ENCODE data around the gene AUH. TPM values are rescaled to one million over a fixed set of nuclear protein-coding genes. Genes with fewer than 3 reads are reported as not detected.
A peak's percentile ranks its signal among the peaks of the same experiment; 100 is the strongest.

AUH gene
- total and polyA plus RNA-seq, 9 of the 15 experiments (the other 6 are each of a cell fraction or from before 2014, with no cell fraction given), result 3.4 to 29.0 (median 10.1) TPM

- H4K20me1 ChIP-seq (replicated peaks; ENCODE audit: control insufficient read depth, insufficient read depth, low read length), result no peaks in the 10 kb centered on the region
- ChIA-PET CTCF (ENCODE audit: low intra/inter-chr PET ratio) (no interaction called here), POLR2A (interaction anchor here (0.5 to 0.6 kb wide), 2 partner anchors 11 to 359 kb away, joined by 3 read pairs; no protein-coding TSS in a partner anchor)
- no peaks in the 10 kb centered on the region for H3K36me3 ChIP-seq (ENCODE audit: control insufficient read depth, insufficient read depth, low read length)
- H3K9me3 ChIP-seq (replicated peaks; ENCODE audit: control insufficient read depth, insufficient read depth, low read depth, low read length), result peaks cover 5% of the 10 kb centered on the region
- DNase-seq (ENCODE audit: extremely low read depth in 1 of 4, low spot score in 3 of 4) (peak in 3 of 4 experiments; percentile 26 to 52 (median 26)), FAIRE-seq (peak; percentile 35), ATAC-seq (peak; percentile 72)
- peaks cover 8 to 21% of the 10 kb centered on the region in 2 experiments for H3K4me1 ChIP-seq (replicated peaks in 1 of 2; ENCODE audit: control insufficient read depth in 2 of 2, insufficient read depth in 2 of 2, low read length in 2 of 2)
- H3K27me3 ChIP-seq (ENCODE audit: control insufficient read depth in 2 of 2, insufficient read depth in 2 of 2, low read length in 2 of 2), result no peaks in the 10 kb centered on the region
- H3K9me1 ChIP-seq (ENCODE audit: control insufficient read depth, insufficient read depth, low read length), result no peaks in the 10 kb centered on the region
- no peak overlapping the region for H3K4me3 ChIP-seq
- BruUV-seq (replicated peaks), result no TSS peak
- 42% methylated on average over 2 of the region's 2 CpGs for WGBS (ENCODE audit: insufficient coverage, low coverage, missing lambda C conversion rate)
- no peaks in the 10 kb centered on the region for H3K79me2 ChIP-seq (ENCODE audit: control insufficient read depth, insufficient read depth, low read length)
- H2AFZ ChIP-seq (ENCODE audit: low read depth, low read length), result peak overlapping the region; percentile 73
- in situ Hi-C loops (cut with MboI), result no loop called here
- H3K9ac ChIP-seq (ENCODE audit: insufficient read depth in 1 of 2, low read depth in 2 of 2, low read length in 2 of 2), result peak overlapping the region in 1 of 2 experiments; percentile 55; a peak in 1 of 4 replicates
- peak overlapping the region; percentile 18; the same call in 2 of the 3 replicates for H3K27ac ChIP-seq (ENCODE audit: extremely low read depth, low read depth, low read length)
- H3K4me2 ChIP-seq (ENCODE audit: insufficient read depth, low read length), result peak overlapping the region; percentile 26
- intact Hi-C loops (cut with micrococcal nuclease), result no loop called here
- TF ChIP-seq, protein P1, sequence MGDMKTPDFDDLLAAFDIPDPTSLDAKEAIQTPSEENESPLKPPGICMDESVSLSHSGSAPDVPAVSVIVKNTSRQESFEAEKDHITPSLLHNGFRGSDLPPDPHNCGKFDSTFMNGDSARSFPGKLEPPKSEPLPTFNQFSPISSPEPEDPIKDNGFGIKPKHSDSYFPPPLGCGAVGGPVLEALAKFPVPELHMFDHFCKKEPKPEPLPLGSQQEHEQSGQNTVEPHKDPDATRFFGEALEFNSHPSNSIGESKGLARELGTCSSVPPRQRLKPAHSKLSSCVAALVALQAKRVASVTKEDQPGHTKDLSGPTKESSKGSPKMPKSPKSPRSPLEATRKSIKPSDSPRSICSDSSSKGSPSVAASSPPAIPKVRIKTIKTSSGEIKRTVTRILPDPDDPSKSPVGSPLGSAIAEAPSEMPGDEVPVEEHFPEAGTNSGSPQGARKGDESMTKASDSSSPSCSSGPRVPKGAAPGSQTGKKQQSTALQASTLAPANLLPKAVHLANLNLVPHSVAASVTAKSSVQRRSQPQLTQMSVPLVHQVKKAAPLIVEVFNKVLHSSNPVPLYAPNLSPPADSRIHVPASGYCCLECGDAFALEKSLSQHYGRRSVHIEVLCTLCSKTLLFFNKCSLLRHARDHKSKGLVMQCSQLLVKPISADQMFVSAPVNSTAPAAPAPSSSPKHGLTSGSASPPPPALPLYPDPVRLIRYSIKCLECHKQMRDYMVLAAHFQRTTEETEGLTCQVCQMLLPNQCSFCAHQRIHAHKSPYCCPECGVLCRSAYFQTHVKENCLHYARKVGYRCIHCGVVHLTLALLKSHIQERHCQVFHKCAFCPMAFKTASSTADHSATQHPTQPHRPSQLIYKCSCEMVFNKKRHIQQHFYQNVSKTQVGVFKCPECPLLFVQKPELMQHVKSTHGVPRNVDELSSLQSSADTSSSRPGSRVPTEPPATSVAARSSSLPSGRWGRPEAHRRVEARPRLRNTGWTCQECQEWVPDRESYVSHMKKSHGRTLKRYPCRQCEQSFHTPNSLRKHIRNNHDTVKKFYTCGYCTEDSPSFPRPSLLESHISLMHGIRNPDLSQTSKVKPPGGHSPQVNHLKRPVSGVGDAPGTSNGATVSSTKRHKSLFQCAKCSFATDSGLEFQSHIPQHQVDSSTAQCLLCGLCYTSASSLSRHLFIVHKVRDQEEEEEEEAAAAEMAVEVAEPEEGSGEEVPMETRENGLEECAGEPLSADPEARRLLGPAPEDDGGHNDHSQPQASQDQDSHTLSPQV (IDR thresholded peaks at IDR 0.05), result peak; percentile 75; the same call in 1 of the 2 replicates
- TF ChIP-seq FOSL1 (tag; conservative IDR thresholded peaks at IDR 0.05), result peak; percentile 33; the same call in 1 of the 2 replicates
- TF ChIP-seq RBM39 (optimal IDR thresholded peaks at IDR 0.05; ENCODE audit: low read depth, low read length), result no peak
- TF ChIP-seq, protein P2, sequence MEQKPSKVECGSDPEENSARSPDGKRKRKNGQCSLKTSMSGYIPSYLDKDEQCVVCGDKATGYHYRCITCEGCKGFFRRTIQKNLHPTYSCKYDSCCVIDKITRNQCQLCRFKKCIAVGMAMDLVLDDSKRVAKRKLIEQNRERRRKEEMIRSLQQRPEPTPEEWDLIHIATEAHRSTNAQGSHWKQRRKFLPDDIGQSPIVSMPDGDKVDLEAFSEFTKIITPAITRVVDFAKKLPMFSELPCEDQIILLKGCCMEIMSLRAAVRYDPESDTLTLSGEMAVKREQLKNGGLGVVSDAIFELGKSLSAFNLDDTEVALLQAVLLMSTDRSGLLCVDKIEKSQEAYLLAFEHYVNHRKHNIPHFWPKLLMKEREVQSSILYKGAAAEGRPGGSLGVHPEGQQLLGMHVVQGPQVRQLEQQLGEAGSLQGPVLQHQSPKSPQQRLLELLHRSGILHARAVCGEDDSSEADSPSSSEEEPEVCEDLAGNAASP (IDR thresholded peaks at IDR 0.05), result peak; percentile 62
- no peak for TF ChIP-seq PCBP2 (IDR thresholded peaks at IDR 0.05; ENCODE audit: low read depth, low read length, poor library complexity, severe bottlenecking)
- TF ChIP-seq ATF3 (IDR thresholded peaks at IDR 0.05), result peak; percentile 41
- TF ChIP-seq ATF3 (CRISPR knock-in tag; conservative IDR thresholded peaks at IDR 0.05), result no peak
- TF ChIP-seq KLF1 (tag; IDR thresholded peaks at IDR 0.05), result no peak
- peak; percentile 51 for TF ChIP-seq NFE2 (IDR thresholded peaks at IDR 0.05; ENCODE audit: low read depth)
- no peak for TF ChIP-seq ZBTB2 (IDR thresholded peaks at IDR 0.05)
- TF ChIP-seq NR2C2 (CRISPR knock-in tag; IDR thresholded peaks at IDR 0.05), result no peak
- TF ChIP-seq NR2C2 (tag; IDR thresholded peaks at IDR 0.05), result no peak
- no peak for TF ChIP-seq SMAD1 (IDR thresholded peaks at IDR 0.05; ENCODE audit: low read depth, low read length, partially characterized antibody)
- no peak for TF ChIP-seq FOXK1 (CRISPR knock-in tag; IDR thresholded peaks at IDR 0.05; ENCODE audit: borderline replicate concordance)
- TF ChIP-seq ZNF717 (CRISPR knock-in tag; IDR thresholded peaks at IDR 0.05), result no peak
Measured at GRCh38 chr9:91186632-91187108, 175.0 kb downstream of the AUH start.

Data from K562 (cell line).